Upper lobe of right lung (tissue), 1 donor: Measurements from ENCODE around the gene MEIS1. TPM values are rescaled to one million over a fixed set of nuclear protein-coding genes. Genes with fewer than 3 reads are reported as not detected.

Experiments used
- ATAC-seq: fragments of 200-7000 bp; cut with Tn5 transposase; one replicate; pipeline ENCODE4 v1.9.1; 2020; ENCODE audit warnings: mild to moderate bottlenecking, moderate library complexity
- DNase-seq: peaks from one replicate; pipeline ENCODE4 v3.0.0-alpha.2; 2020
- H3K27ac ChIP-seq: fragments of 200-600 bp; one replicate; pipeline ENCODE4 v1.8.0; 2022
- H3K27me3 ChIP-seq: fragments of 200-600 bp; one replicate; pipeline ENCODE4 v1.8.0; 2022; ENCODE audit warnings: mild to moderate bottlenecking
- H3K36me3 ChIP-seq: fragments of 200-600 bp; one replicate; pipeline ENCODE4 v1.8.0; 2022
- H3K4me1 ChIP-seq: fragments of 200-600 bp; one replicate; pipeline ENCODE4 v1.8.0; 2022
- H3K4me3 ChIP-seq: fragments of 200-600 bp; one replicate; pipeline ENCODE4 v1.8.0; 2022; ENCODE audit warnings: mild to moderate bottlenecking
- H3K9me3 ChIP-seq: fragments of 200-600 bp; one replicate; pipeline ENCODE4 v1.8.0; 2022
- CTCF ChIP-seq: fragments of 200-600 bp; IDR thresholded peaks from one replicate; pipeline ENCODE4 v1.8.0; 2022; ENCODE audit warnings: antibody characterized with exemption
- intact Hi-C: fragments of 100-400 bp; cut with DNase I; formaldehyde crosslinking; loops from one replicate; pipeline ENCODE4 v1.11.0; 2022
- total RNA-seq: library from RNA; stranded (reverse); fragmentation: NEBNext Ultra II Directional; extraction: Animal tissue kit (Norgen Biotek cat#: 25700); gene quantifications from one replicate; pipeline ENCODE4 v1.2.1, GENCODE V29; 2021
- donor health status: DM: no; HTN: yes; CAD: no; lungs with severe emphysema.

The MEIS1 gene
- total RNA-seq, 1 donor from 2014 or later, result 48.0 TPM

- no peak for ATAC-seq
- H3K27ac ChIP-seq, result peak overlapping the region; percentile 90
- TF ChIP-seq CTCF, result no peak
- no peaks in the 10 kb centered on the region for H3K36me3 ChIP-seq
- H3K9me3 ChIP-seq, result no peaks in the 10 kb centered on the region
- no peak for DNase-seq
- intact Hi-C loops, result loop anchor here (5.0 kb wide), 1 partner anchor 140 kb away; the partner anchor contains the start of gene MEIS1
- H3K4me1 ChIP-seq, result peaks cover 27% of the 10 kb centered on the region
- peaks cover 86% of the 10 kb centered on the region for H3K27me3 ChIP-seq
- H3K4me3 ChIP-seq, result peak overlapping the region; percentile 55
Measured at GRCh38 chr2:66577321-66578053, 142.6 kb downstream of the MEIS1 start.

- peak overlapping the region; percentile 55 for H3K4me3 ChIP-seq
- peak overlapping the region; percentile 90 for H3K27ac ChIP-seq
- H3K4me1 ChIP-seq, result peaks cover 27% of the 10 kb centered on the region
- TF ChIP-seq CTCF, result no peak
- no peak for ATAC-seq
- intact Hi-C loops, result loop anchor here (5.0 kb wide), 1 partner anchor 141 kb away; the partner anchor contains the start of gene MEIS1
- DNase-seq, result no peak
- peaks cover 90% of the 10 kb centered on the region for H3K27me3 ChIP-seq
- H3K9me3 ChIP-seq, result no peaks in the 10 kb centered on the region
- H3K36me3 ChIP-seq, result no peaks in the 10 kb centered on the region
Measured at GRCh38 chr2:66578054-66578686, 143.2 kb downstream of the MEIS1 start.

GRCh38 chr2:66578687-66579106 lies 143.8 kb downstream of the MEIS1 start:
- Histone ChIP-seq H3K27me3 (peaks cover 90% of the 10 kb centered on the region), H3K4me1 (peaks cover 22% of the 10 kb centered on the region)
- intact Hi-C loops, result loop anchor here (5.0 kb wide), 1 partner anchor 141 kb away; the partner anchor contains the start of gene MEIS1

DNA sequence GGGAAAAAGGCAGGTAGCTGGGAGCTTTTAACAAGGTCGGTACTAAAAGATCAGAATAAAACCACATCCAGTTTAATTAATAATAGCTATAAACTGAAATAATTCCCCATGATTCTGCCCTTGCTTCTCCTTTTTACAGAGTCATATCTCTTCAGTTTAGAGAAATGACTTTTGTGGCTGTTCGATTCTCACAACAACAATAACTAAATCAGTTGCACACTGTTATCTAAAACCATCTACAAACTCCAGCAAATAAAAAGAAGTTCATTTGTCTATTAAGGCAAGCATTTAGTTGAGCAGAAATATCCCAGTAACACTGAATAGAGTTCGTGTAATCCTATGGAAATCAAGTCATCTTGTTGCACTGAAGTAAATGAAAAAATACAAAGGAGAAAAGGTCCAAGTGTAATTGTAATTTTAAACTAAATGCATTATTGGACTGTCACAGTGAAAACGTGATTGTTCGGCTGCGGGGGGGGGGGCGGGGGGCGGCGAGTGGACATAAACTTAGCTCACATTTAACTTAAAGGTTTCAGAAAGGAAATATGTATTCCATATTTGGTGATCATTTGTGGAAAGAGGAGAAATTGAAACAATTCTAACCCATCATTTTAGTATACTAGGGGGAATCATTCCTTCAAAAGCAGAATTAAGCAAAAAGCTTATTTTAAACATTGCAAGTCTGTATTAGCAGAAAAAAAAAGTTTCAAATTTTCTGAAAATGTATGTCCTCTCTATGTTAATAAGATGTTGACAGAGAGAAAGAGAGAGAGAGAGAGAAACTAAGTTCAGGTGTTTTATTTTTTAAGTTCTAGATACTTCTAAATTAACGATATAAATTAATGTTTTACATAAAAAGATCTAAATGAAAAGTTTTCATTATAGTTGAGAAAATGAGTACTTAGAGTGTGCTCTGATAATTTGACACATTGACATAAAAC lies 144.5 kb downstream of the MEIS1 start:
- ATAC-seq (no peak), DNase-seq (no peak)
- Histone ChIP-seq H3K27ac (peak overlapping the region; percentile 90), H3K4me1 (peaks cover 22% of the 10 kb centered on the region), H3K27me3 (peaks cover 92% of the 10 kb centered on the region), H3K9me3 (no peaks in the 10 kb centered on the region), H3K4me3 (no peak overlapping the region), H3K36me3 (no peaks in the 10 kb centered on the region)
- intact Hi-C loops, result loop anchor here (5.0 kb wide), 1 partner anchor 142 kb away; the partner anchor contains the start of gene MEIS1
- no peak for TF ChIP-seq CTCF

More at GRCh38 chr2:66578687-66579106, 143.8 kb downstream of the MEIS1 start:
- no peak for TF ChIP-seq CTCF
- Histone ChIP-seq H3K4me3 (peak overlapping the region; percentile 55), H3K9me3 (no peaks in the 10 kb centered on the region), H3K36me3 (no peaks in the 10 kb centered on the region), H3K27ac (peak overlapping the region; percentile 90)
- DNase-seq, result no peak
- ATAC-seq, result no peak
